ENCODE results near the gene CDYL.
"Not testable (repeated sequence)": the region's sequence is repeated elsewhere in the genome, so short reads cannot be mapped to it uniquely, and the experiment has no call there.

The CDYL gene

GRCh38 chr6:4822476-4822875, 46.3 kb downstream of the CDYL start:
- Histone ChIP-seq H3K79me2 (ENCODE audit: control insufficient read depth, low read length) (peaks cover 83% of the 10 kb centered on the region), H3K4me1 (ENCODE audit: control insufficient read depth, low read length) (no peaks in the 10 kb centered on the region), H3K9me2 (replicated peaks; ENCODE audit: control insufficient read depth, low read length) (no peaks in the 10 kb centered on the region), H3K27me3 (ENCODE audit: control insufficient read depth, low read length) (no peaks in the 10 kb centered on the region), H3K36me3 (ENCODE audit: control insufficient read depth, low read length) (no peaks in the 10 kb centered on the region), H3K4me3 (ENCODE audit: low read length) (no peak overlapping the region), H3F3A (ENCODE audit: control insufficient read depth, insufficient read depth) (no peaks in the 10 kb centered on the region), H3K9me3 (ENCODE audit: control insufficient read depth, insufficient read depth, low read length) (peaks cover 5% of the 10 kb centered on the region; the same call in 1 of the 2 replicates), H3K27ac (ENCODE audit: low read depth, low read length) (no peak overlapping the region), H4K20me1 (ENCODE audit: control insufficient read depth, insufficient read depth, low read depth, low read length) (no peaks in the 10 kb centered on the region), H3K4me2 (ENCODE audit: low read length) (no peak overlapping the region)
- TF ChIP-seq CTCF (IDR thresholded peaks at IDR 0.05; ENCODE audit: low read depth, low read length, poor library complexity, severe bottlenecking) (no peak), EZH2phosphoT487 (IDR thresholded peaks at IDR 0.05; ENCODE audit: borderline replicate concordance, low read length) (no peak)

GRCh38 chr6:4828187-4828698, 52.0 kb downstream of the CDYL start:
- Histone ChIP-seq H3K36me3 (ENCODE audit: control insufficient read depth, low read length) (no peaks in the 10 kb centered on the region), H3F3A (ENCODE audit: control insufficient read depth, insufficient read depth) (no peaks in the 10 kb centered on the region), H3K4me1 (ENCODE audit: control insufficient read depth, low read length) (no peaks in the 10 kb centered on the region), H3K9me3 (ENCODE audit: control insufficient read depth, insufficient read depth, low read length) (peaks cover 16% of the 10 kb centered on the region; the same call in 1 of the 2 replicates), H3K4me2 (ENCODE audit: low read length) (no peak overlapping the region), H4K20me1 (ENCODE audit: control insufficient read depth, insufficient read depth, low read depth, low read length) (no peaks in the 10 kb centered on the region), H3K27me3 (ENCODE audit: control insufficient read depth, low read length) (no peaks in the 10 kb centered on the region), H3K79me2 (ENCODE audit: control insufficient read depth, low read length) (peaks cover 67% of the 10 kb centered on the region), H3K9me2 (replicated peaks; ENCODE audit: control insufficient read depth, low read length) (no peaks in the 10 kb centered on the region), H3K4me3 (ENCODE audit: low read length) (no peak overlapping the region), H3K27ac (ENCODE audit: low read depth, low read length) (no peak overlapping the region)
- TF ChIP-seq EZH2phosphoT487 (IDR thresholded peaks at IDR 0.05; ENCODE audit: borderline replicate concordance, low read length) = no peak
- TF ChIP-seq CTCF (IDR thresholded peaks at IDR 0.05; ENCODE audit: low read depth, low read length, poor library complexity, severe bottlenecking) = no peak

GRCh38 chr6:4829089-4829488, 52.9 kb downstream of the CDYL start:
- Histone ChIP-seq H3K79me2 (ENCODE audit: control insufficient read depth, low read length) (peaks cover 62% of the 10 kb centered on the region), H4K20me1 (ENCODE audit: control insufficient read depth, insufficient read depth, low read depth, low read length) (no peaks in the 10 kb centered on the region)

GRCh38 chr6:4835540-4835939, 59.3 kb downstream of the CDYL start:
- H3K27me3 ChIP-seq (ENCODE audit: control insufficient read depth, low read length); H3K9me3 ChIP-seq (ENCODE audit: control insufficient read depth, insufficient read depth, low read length); H3K9me2 ChIP-seq (replicated peaks; ENCODE audit: control insufficient read depth, low read length); H3K4me1 ChIP-seq (ENCODE audit: control insufficient read depth, low read length); H3K27ac ChIP-seq (ENCODE audit: low read depth, low read length); H3K4me3 ChIP-seq (ENCODE audit: low read length); H4K20me1 ChIP-seq (ENCODE audit: control insufficient read depth, insufficient read depth, low read depth, low read length); H3K36me3 ChIP-seq (ENCODE audit: control insufficient read depth, low read length); H3F3A ChIP-seq (ENCODE audit: control insufficient read depth, insufficient read depth); H3K4me2 ChIP-seq (ENCODE audit: low read length): not testable (repeated sequence)
- peaks cover 38% of the 10 kb centered on the region for H3K79me2 ChIP-seq (ENCODE audit: control insufficient read depth, low read length)

More at GRCh38 chr6:4829089-4829488, 52.9 kb downstream of the CDYL start:
- H3K4me1 ChIP-seq (ENCODE audit: control insufficient read depth, low read length) = no peaks in the 10 kb centered on the region
- H3K4me2 ChIP-seq (ENCODE audit: low read length) = no peak overlapping the region
- H3K27ac ChIP-seq (ENCODE audit: low read depth, low read length) = no peak overlapping the region
- H3K36me3 ChIP-seq (ENCODE audit: control insufficient read depth, low read length) = no peaks in the 10 kb centered on the region
- H3K4me3 ChIP-seq (ENCODE audit: low read length) = no peak overlapping the region
- H3K27me3 ChIP-seq (ENCODE audit: control insufficient read depth, low read length) = no peaks in the 10 kb centered on the region
- H3K9me3 ChIP-seq (ENCODE audit: control insufficient read depth, insufficient read depth, low read length) = peaks cover 16% of the 10 kb centered on the region; the same call in 1 of the 2 replicates
- no peaks in the 10 kb centered on the region for H3K9me2 ChIP-seq (replicated peaks; ENCODE audit: control insufficient read depth, low read length)
- H3F3A ChIP-seq (ENCODE audit: control insufficient read depth, insufficient read depth) = no peaks in the 10 kb centered on the region
- TF ChIP-seq CTCF (IDR thresholded peaks at IDR 0.05; ENCODE audit: low read depth, low read length, poor library complexity, severe bottlenecking) (no peak), EZH2phosphoT487 (IDR thresholded peaks at IDR 0.05; ENCODE audit: borderline replicate concordance, low read length) (no peak)

All from DOHH2 (cell line).